ENCODE measurements around the gene P3H2. TPM values are rescaled to one million over a fixed set of nuclear protein-coding genes. Genes with fewer than 3 reads are reported as not detected.

Gene P3H2
- total and polyA plus RNA-seq, 5 donors: 1.7 to 4.1 (median 3.3) TPM

DNA sequence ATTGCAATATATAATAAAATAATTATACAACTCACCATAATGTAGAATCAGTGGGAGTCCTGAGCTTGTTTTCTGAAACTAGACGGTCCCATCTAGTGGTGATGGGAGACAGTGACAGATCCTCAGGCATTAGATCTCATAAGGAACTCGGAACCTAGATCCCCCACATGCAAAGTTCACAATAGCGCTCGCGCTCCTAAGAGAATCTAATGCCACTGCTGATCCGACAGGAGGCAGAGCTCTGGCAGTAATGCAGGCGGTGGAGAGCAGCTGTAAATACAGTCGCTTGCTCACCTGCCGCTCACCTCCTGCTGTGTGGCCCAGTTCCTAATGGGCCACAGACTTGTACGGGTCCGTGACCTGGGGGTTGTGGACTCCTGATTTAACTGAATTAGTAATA is 87.8 kb downstream of the P3H2 start:
- no peak for DNase-seq
- H3K4me3 ChIP-seq (ENCODE audit: low read length): no peak overlapping the region
- H3K4me1 ChIP-seq (ENCODE audit: control insufficient read depth, insufficient read depth, low read length): no peaks in the 10 kb centered on the region
- intact Hi-C loops (cut with DNase I): no loop called here
- ATAC-seq: no peak
- no peaks in the 10 kb centered on the region for H3K27me3 ChIP-seq (ENCODE audit: control insufficient read depth, insufficient read depth)
- no peaks in the 10 kb centered on the region for H3K9me3 ChIP-seq (ENCODE audit: control insufficient read depth, low read length)
- no peak overlapping the region for H3K27ac ChIP-seq (ENCODE audit: low read length)
- 89% methylated on average over 11 of the region's 11 CpGs for WGBS

- Histone ChIP-seq H3K4me1 (ENCODE audit: control insufficient read depth, insufficient read depth, low read length) (no peaks in the 10 kb centered on the region), H3K4me3 (ENCODE audit: low read length) (no peak overlapping the region), H3K9me3 (ENCODE audit: control insufficient read depth, low read length) (no peaks in the 10 kb centered on the region), H3K27ac (ENCODE audit: low read length) (no peak overlapping the region), H3K27me3 (ENCODE audit: control insufficient read depth, insufficient read depth) (no peaks in the 10 kb centered on the region)
- intact Hi-C loops (cut with DNase I): no loop called here
- no peak for ATAC-seq
- no peak for DNase-seq
- 55% methylated on average over 1 of the region's 1 CpG for WGBS
Measured at GRCh38 chr3:190031887-190032752, 88.6 kb downstream of the P3H2 start.

- Histone ChIP-seq H3K27me3 (ENCODE audit: control insufficient read depth, insufficient read depth) (no peaks in the 10 kb centered on the region), H3K9me3 (ENCODE audit: control insufficient read depth, low read length) (no peaks in the 10 kb centered on the region), H3K27ac (ENCODE audit: low read length) (no peak overlapping the region), H3K4me3 (ENCODE audit: low read length) (no peak overlapping the region), H3K4me1 (ENCODE audit: control insufficient read depth, insufficient read depth, low read length) (no peaks in the 10 kb centered on the region)
- 87% methylated on average over 3 of the region's 3 CpGs for WGBS
- no peak for DNase-seq
- intact Hi-C loops (cut with DNase I): loop anchor here in 1 of 4 donors (10.0 kb wide), 1 partner anchor 98 kb away; the partner anchor contains the start of gene P3H2
- ATAC-seq: no peak
Measured at GRCh38 chr3:190027116-190027515, 93.6 kb downstream of the P3H2 start.

DNA sequence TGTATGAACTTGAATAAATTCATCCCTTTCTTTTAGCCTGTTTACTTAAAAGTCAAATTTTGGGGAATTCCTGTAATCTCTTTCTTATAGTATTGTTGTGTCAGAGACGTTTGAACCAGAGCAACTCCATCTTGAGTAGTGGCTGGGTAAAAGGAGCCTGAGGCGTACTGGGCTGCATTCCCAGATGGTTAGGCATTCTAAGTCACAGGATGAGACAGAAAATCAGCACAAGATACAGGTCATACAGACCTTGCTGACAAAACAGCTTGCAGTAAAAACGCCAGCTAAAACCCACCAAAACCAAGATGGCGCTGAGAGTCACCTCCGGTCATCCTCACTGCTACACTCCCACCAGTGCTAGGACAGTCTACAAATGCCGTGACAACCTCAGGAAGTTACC is 94.5 kb downstream of the P3H2 start:
- WGBS: 91% methylated on average over 6 of the region's 6 CpGs
- no peak overlapping the region for H3K27ac ChIP-seq (ENCODE audit: low read length)
- no peaks in the 10 kb centered on the region for H3K4me1 ChIP-seq (ENCODE audit: control insufficient read depth, insufficient read depth, low read length)
- intact Hi-C loops (cut with DNase I): loop anchor here in 1 of 4 donors (10.0 kb wide), 1 partner anchor 99 kb away; the partner anchor contains the start of gene P3H2
- ATAC-seq (no peak), DNase-seq (no peak)
- no peaks in the 10 kb centered on the region for H3K9me3 ChIP-seq (ENCODE audit: control insufficient read depth, low read length)
- H3K27me3 ChIP-seq (ENCODE audit: control insufficient read depth, insufficient read depth): no peaks in the 10 kb centered on the region
- H3K4me3 ChIP-seq (ENCODE audit: low read length): no peak overlapping the region

- Histone ChIP-seq H3K27ac (ENCODE audit: low read length) (no peak overlapping the region), H3K4me3 (ENCODE audit: low read length) (no peak overlapping the region), H3K4me1 (ENCODE audit: control insufficient read depth, insufficient read depth, low read length) (no peaks in the 10 kb centered on the region), H3K9me3 (ENCODE audit: control insufficient read depth, low read length) (no peaks in the 10 kb centered on the region), H3K27me3 (ENCODE audit: control insufficient read depth, insufficient read depth) (no peaks in the 10 kb centered on the region)
- WGBS: 44% methylated on average over 4 of the region's 4 CpGs
- DNase-seq (no peak), ATAC-seq (no peak)
- intact Hi-C loops (cut with DNase I): loop anchor here in 1 of 4 donors (10.0 kb wide), 1 partner anchor 100 kb away; the partner anchor contains the start of gene P3H2
Measured at GRCh38 chr3:190024912-190025311, 95.8 kb downstream of the P3H2 start.

DNA sequence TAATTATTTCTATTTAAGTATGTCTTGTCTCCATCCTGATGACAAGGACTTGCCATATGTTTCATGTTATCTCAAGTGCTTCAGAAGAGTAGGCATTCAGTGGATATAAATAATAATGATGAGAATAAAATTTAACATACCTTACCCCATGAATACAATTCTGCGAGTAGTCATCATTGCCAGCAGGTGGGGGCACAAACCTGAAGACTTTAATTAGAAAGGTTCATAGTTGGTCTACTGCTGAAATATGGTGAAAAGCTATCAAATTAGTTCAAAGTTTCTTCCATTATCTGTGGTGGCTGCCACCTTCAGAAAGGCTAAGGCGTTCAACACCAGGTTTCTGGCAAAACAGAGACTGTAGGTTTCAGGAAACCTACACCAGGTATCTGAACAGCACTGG is 100.9 kb downstream of the P3H2 start:
- intact Hi-C loops (cut with DNase I): loop anchor here in 1 of 4 donors (10.0 kb wide), 1 partner anchor 105 kb away; the partner anchor contains the start of gene P3H2
- ATAC-seq (no peak), DNase-seq (no peak)
- Histone ChIP-seq H3K9me3 (ENCODE audit: control insufficient read depth, low read length) (no peaks in the 10 kb centered on the region), H3K27ac (ENCODE audit: low read length) (no peak overlapping the region), H3K27me3 (ENCODE audit: control insufficient read depth, insufficient read depth) (no peaks in the 10 kb centered on the region), H3K4me1 (ENCODE audit: control insufficient read depth, insufficient read depth, low read length) (no peaks in the 10 kb centered on the region), H3K4me3 (ENCODE audit: low read length) (no peak overlapping the region)
- WGBS: 72% methylated on average over 2 of the region's 2 CpGs

DNA sequence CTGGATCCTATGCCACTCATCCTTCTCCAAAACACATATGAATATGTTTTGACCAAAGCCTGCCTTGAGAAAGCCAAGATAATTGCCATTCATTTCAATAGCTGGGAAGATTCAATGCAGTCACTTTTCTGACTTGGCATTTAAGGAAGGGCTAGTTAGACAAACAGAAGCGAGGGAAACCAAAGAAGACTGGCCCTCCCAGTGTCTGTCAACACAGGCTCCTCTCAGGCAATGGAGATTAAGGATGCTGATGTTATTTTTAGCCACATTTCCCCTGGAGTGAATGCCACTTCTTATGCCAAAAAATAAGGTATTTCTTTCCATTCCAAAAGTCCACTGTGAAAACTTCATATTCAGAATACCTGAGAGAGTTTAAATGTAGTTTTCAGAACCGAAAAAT is 101.7 kb downstream of the P3H2 start:
- intact Hi-C loops (cut with DNase I): no loop called here
- no peaks in the 10 kb centered on the region for H3K27me3 ChIP-seq (ENCODE audit: control insufficient read depth, insufficient read depth)
- H3K9me3 ChIP-seq (ENCODE audit: control insufficient read depth, low read length): no peaks in the 10 kb centered on the region
- 55% methylated on average over 2 of the region's 2 CpGs for WGBS
- ATAC-seq (no peak), DNase-seq (no peak)
- H3K4me3 ChIP-seq (ENCODE audit: low read length): no peak overlapping the region
- H3K27ac ChIP-seq (ENCODE audit: low read length): no peak overlapping the region
- H3K4me1 ChIP-seq (ENCODE audit: control insufficient read depth, insufficient read depth, low read length): no peaks in the 10 kb centered on the region

DNA sequence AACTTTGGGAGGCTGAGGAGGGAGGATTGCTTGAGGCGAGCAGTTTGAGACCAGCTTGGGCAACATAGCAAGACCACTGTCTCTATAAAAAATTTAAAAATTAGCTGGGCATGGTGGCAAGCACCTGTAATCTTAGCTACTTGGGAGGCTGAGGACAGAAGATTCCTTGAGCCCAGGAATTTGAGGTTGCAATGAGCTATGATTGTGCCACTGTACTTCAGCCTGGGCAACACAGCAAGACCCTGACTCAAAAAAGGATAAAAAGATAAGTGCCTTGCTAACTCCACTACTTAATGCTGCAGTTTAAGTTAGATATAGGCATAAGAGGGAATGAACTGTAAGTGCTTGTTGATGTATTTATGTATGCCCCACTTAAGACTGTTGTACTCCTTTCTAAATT is 102.2 kb downstream of the P3H2 start:
- H3K9me3 ChIP-seq (ENCODE audit: control insufficient read depth, low read length): no peaks in the 10 kb centered on the region
- H3K27ac ChIP-seq (ENCODE audit: low read length): no peak overlapping the region
- DNase-seq (no peak), ATAC-seq (no peak)
- WGBS: 92% methylated on average over 1 of the region's 1 CpG
- no peak overlapping the region for H3K4me3 ChIP-seq (ENCODE audit: low read length)
- intact Hi-C loops (cut with DNase I): no loop called here
- no peaks in the 10 kb centered on the region for H3K4me1 ChIP-seq (ENCODE audit: control insufficient read depth, insufficient read depth, low read length)
- no peaks in the 10 kb centered on the region for H3K27me3 ChIP-seq (ENCODE audit: control insufficient read depth, insufficient read depth)

GRCh38 chr3:190017521-190018288 is 103.0 kb downstream of the P3H2 start:
- no peak for ATAC-seq
- intact Hi-C loops (cut with DNase I): no loop called here
- no peaks in the 10 kb centered on the region for H3K9me3 ChIP-seq (ENCODE audit: control insufficient read depth, low read length)
- DNase-seq: no peak
- H3K4me3 ChIP-seq (ENCODE audit: low read length): no peak overlapping the region
- no peaks in the 10 kb centered on the region for H3K4me1 ChIP-seq (ENCODE audit: control insufficient read depth, insufficient read depth, low read length)
- no peaks in the 10 kb centered on the region for H3K27me3 ChIP-seq (ENCODE audit: control insufficient read depth, insufficient read depth)
- H3K27ac ChIP-seq (ENCODE audit: low read length): no peak overlapping the region
- WGBS: 57% methylated on average over 6 of the region's 6 CpGs

- H3K4me3 ChIP-seq (ENCODE audit: low read length): no peak overlapping the region
- intact Hi-C loops (cut with DNase I): no loop called here
- H3K27me3 ChIP-seq (ENCODE audit: control insufficient read depth, insufficient read depth): no peaks in the 10 kb centered on the region
- H3K9me3 ChIP-seq (ENCODE audit: control insufficient read depth, low read length): no peaks in the 10 kb centered on the region
- no peak for DNase-seq
- ATAC-seq: no peak
- no peaks in the 10 kb centered on the region for H3K4me1 ChIP-seq (ENCODE audit: control insufficient read depth, insufficient read depth, low read length)
- no peak overlapping the region for H3K27ac ChIP-seq (ENCODE audit: low read length)
Measured at GRCh38 chr3:190016966-190017365, 103.7 kb downstream of the P3H2 start.

DNA sequence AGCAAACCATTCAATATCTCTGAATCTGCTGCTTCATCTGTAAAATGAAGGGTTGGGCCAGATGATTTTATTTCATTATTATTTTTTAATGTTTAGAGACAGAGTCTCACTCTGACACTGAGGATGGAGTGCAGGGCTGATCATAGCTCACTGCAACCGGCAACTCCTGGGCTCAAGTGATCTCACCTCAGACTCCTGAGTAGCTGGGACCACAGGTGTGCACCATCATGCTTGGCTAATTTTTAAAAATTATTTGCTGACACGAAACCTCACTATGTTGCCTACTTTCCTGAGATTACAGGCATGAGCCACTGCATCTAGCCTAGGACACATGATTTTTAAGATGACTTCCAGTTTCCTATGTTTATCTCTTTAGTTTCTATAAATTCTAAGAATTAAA is 105.8 kb downstream of the P3H2 start:
- Histone ChIP-seq H3K27ac (ENCODE audit: low read length) (no peak overlapping the region), H3K4me3 (ENCODE audit: low read length) (no peak overlapping the region), H3K27me3 (ENCODE audit: control insufficient read depth, insufficient read depth) (no peaks in the 10 kb centered on the region), H3K4me1 (ENCODE audit: control insufficient read depth, insufficient read depth, low read length) (no peaks in the 10 kb centered on the region), H3K9me3 (ENCODE audit: control insufficient read depth, low read length) (no peaks in the 10 kb centered on the region)
- WGBS: 87% methylated on average over 2 of the region's 2 CpGs
- intact Hi-C loops (cut with DNase I): no loop called here
- DNase-seq (no peak), ATAC-seq (no peak)
